Mucosa of descending colon (tissue), 3 donors: Measurements from ENCODE around the gene AEBP2. TPM values are rescaled to one million over a fixed set of nuclear protein-coding genes. Genes with fewer than 3 reads are reported as not detected.
A peak's percentile ranks its signal among the peaks of the same experiment; 100 is the strongest.
"Not testable (repeated sequence)": the region's sequence is repeated elsewhere in the genome, so short reads cannot be mapped to it uniquely, and the experiment has no call there.

ENCODE experiments used
- ATAC-seq: fragments of 200-7000 bp; cut with Tn5 transposase; one replicate; pipeline ENCODE4 v1.9.1; 2020; ENCODE audit warnings: mild to moderate bottlenecking, moderate library complexity
- DNase-seq, 3 donors: peaks; one replicate each; pipeline ENCODE4 v3.0.0-alpha.2; 2020
- H3K36me3 ChIP-seq: fragments of 200-600 bp; one replicate; pipeline ENCODE4 v1.8.0; 2021; ENCODE audit warnings: low read depth, mild to moderate bottlenecking
- H3K4me1 ChIP-seq: fragments of 200-600 bp; one replicate; pipeline ENCODE4 v1.8.0; 2021; ENCODE audit warnings: low read depth, mild to moderate bottlenecking
- H3K4me3 ChIP-seq: fragments of 200-600 bp; one replicate; pipeline ENCODE4 v1.8.0; 2021; ENCODE audit warnings: mild to moderate bottlenecking
- H3K9me3 ChIP-seq: fragments of 200-600 bp; one replicate; pipeline ENCODE4 v1.8.0; 2021; ENCODE audit warnings: mild to moderate bottlenecking
- intact Hi-C, 2 donors: fragments of 100-400 bp; cut with DNase I in 1 of 2; cut with micrococcal nuclease in 1 of 2; formaldehyde crosslinking; loops; one replicate each; pipeline versions ENCODE4 v1.11.0 to v1.11.1; 2022; cut with DNase I, micrococcal nuclease
- long read RNA-seq, 2 donors: library from polyadenylated mRNA; unstranded; transcript quantifications; one replicate each; pipeline ENCODE4 v2.0.0, GENCODE V29; 2019 to 2021
- total RNA-seq, 3 donors: library from RNA; stranded (reverse); fragmentation: NEBNext Ultra II Directional in 2 of 3; extraction: Animal tissue kit (Norgen Biotek cat#: 25700) in 2 of 3; gene quantifications; one replicate each; pipeline versions ENCODE4 v1.2.1 to v1.2.4, GENCODE V29; 2021 to 2023
- TF ChIP-seq, protein P1 (sequence below): fragments of 200-600 bp; IDR thresholded peaks from one replicate; pipeline ENCODE4 v1.8.0; 2022; ENCODE audit warnings: antibody characterized with exemption, mild to moderate bottlenecking
- donor health status: DM: no; HTN: no; CAD: no; lungs with moderate emphysema.
- donor health status: DM: no; HTN: no; CAD: no.
- donor health status: DM: no; HTN: yes; CAD: no.

Gene AEBP2
- 10 to 100 TPM; 24.4 to 57.2 (median 27.7) TPM for total RNA-seq
- long read RNA-seq, donor 1, full-length matches to known transcripts, result 21 of 36 reads
- long read RNA-seq, donor 1, partial matches to known transcripts, result 1 of 36 reads
- long read RNA-seq, donor 1, other reads (novel, unspliced or antisense), result 14 of 36 reads
- long read RNA-seq, donor 2, partial matches to known transcripts, result 0 of 2 reads
- long read RNA-seq, donor 2, other reads (novel, unspliced or antisense), result 2 of 2 reads

DNA sequence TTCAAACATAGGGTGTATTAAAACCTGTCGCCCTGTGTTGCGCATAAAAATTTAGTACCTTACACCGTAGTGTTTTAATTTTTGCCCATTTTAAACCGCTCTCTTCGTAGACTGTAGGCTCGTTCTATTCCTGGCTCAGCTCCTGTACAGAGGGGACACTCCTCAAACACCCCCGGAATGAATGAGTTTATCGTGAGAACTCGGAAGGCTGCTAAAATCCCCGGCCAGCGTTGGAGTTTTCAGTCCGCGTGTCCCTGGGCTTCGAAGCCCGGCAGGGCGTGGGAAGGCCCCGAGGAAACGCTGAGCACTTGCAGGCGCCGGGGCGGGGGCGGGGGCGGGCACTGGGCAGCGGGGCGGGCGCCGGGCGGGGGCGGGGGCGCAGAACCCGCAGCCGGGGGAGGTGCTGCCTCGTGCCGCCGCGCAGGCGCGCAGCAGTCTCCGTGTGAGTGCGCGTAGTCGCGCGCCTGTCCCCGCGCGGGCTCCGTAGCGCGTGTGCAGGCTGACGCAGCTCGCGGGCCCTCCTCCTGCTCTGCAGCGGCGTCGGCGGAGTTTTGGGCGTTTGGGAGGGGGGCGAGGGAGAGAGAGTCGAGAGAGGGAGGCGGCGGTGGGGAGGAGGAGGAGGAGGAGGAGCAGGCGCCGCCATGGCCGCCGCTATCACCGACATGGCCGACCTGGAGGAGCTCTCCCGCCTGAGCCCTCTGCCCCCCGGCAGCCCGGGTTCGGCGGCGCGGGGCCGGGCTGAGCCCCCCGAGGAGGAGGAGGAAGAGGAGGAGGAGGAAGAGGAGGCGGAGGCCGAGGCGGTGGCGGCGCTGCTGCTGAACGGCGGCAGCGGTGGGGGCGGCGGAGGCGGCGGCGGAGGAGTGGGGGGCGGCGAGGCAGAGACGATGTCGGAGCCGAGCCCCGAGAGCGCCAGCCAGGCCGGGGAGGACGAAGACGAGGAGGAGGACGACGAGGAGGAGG lies at the start of gene AEBP2:
TSS of gene AEBP2 (plus strand) at position 434 of the 960 bp plus-strand sequence. CDS start at position 642, 208 bp downstream.
- ATAC-seq, result peak; percentile 96
- Histone ChIP-seq H3K4me1 (peaks cover 10% of the 10 kb centered on the region), H3K9me3 (no peaks in the 10 kb centered on the region), H3K4me3 (peak within 1 kb of the TSS; percentile 98), H3K36me3 (no peaks in the 10 kb centered on the region)
- TF ChIP-seq, protein P1, sequence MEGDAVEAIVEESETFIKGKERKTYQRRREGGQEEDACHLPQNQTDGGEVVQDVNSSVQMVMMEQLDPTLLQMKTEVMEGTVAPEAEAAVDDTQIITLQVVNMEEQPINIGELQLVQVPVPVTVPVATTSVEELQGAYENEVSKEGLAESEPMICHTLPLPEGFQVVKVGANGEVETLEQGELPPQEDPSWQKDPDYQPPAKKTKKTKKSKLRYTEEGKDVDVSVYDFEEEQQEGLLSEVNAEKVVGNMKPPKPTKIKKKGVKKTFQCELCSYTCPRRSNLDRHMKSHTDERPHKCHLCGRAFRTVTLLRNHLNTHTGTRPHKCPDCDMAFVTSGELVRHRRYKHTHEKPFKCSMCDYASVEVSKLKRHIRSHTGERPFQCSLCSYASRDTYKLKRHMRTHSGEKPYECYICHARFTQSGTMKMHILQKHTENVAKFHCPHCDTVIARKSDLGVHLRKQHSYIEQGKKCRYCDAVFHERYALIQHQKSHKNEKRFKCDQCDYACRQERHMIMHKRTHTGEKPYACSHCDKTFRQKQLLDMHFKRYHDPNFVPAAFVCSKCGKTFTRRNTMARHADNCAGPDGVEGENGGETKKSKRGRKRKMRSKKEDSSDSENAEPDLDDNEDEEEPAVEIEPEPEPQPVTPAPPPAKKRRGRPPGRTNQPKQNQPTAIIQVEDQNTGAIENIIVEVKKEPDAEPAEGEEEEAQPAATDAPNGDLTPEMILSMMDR, result no peak
- intact Hi-C loops, result no loop called here
- peak; percentile 86 to 95 (median 93) for DNase-seq

GRCh38 chr12:19390051-19390598 lies 49.2 kb upstream of the AEBP2 start:
- H3K9me3 ChIP-seq, result no peaks in the 10 kb centered on the region
- ATAC-seq (no peak), DNase-seq (no peak)
- H3K36me3 ChIP-seq, result no peaks in the 10 kb centered on the region
- no peak overlapping the region for H3K4me3 ChIP-seq
- no peaks in the 10 kb centered on the region for H3K4me1 ChIP-seq
- TF ChIP-seq, protein P1, result no peak
- intact Hi-C loops, result no loop called here

DNA sequence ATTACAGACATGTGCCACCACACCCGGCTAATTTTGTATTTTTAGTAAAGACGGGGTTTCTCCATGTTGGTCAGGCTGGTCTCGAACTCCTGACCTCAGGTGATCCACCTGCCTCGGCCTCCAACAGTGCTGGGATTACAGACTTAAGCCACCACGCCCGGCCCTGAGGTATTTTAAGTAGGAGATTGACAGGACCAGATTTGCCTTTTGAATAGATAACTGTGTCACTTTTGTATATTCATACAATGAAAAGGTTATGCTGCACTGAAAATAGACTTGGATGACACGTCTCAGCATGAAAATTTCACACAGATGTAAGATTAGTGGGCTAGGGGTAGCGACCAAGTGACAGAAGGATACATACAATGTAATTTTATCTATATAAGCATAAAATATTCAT lies 46.6 kb upstream of the AEBP2 start:
- H3K36me3 ChIP-seq, H3K9me3 ChIP-seq, H3K4me1 ChIP-seq, H3K4me3 ChIP-seq, ATAC-seq, DNase-seq, intact Hi-C loops: not testable (repeated sequence)

DNA sequence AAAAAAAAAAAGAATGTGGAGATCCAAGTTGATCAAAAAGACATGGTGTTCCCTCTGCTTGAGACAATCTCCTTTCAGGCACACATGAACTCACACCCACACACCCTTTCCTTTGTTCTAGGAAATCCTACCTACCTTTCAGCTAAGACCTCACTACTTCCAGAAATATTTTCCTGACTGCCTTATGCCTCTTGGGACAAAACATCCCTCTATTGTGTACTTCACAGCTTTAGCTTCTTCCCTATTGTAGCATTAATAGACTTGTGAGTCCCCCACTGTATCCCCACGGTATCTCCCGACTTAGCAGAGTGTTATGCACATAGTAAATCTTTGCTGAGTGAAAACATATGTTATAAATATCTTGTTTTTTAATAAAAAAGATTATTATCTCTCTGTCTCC lies 44.9 kb upstream of the AEBP2 start:
- no peak overlapping the region for H3K4me3 ChIP-seq
- TF ChIP-seq, protein P1, result no peak
- intact Hi-C loops, result no loop called here
- ATAC-seq (no peak), DNase-seq (no peak)
- H3K4me1 ChIP-seq, result no peaks in the 10 kb centered on the region
- H3K36me3 ChIP-seq, result no peaks in the 10 kb centered on the region
- H3K9me3 ChIP-seq, result no peaks in the 10 kb centered on the region

DNA sequence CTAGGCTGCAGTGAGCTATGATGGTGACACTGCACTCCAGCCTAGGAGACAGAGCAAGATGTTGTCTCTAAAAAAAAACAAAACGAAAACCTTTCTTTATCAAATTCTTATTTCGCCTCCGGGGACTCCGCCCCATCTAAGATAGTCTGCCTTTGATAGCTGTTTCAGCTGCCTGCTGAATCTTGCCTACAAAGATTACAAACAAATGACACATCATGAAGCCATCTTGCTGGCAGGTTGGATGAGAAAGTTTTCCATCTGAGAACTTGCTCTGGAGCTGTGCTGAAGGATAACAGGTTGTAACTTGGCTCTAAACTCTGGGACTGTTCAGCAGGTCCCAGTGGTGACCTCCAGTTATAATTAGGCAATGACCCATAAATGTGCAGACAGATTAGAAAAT lies 41.8 kb upstream of the AEBP2 start:
- Histone ChIP-seq H3K4me1 (no peaks in the 10 kb centered on the region), H3K4me3 (no peak overlapping the region), H3K9me3 (no peaks in the 10 kb centered on the region), H3K36me3 (no peaks in the 10 kb centered on the region)
- TF ChIP-seq, protein P1, result no peak
- intact Hi-C loops, result no loop called here
- DNase-seq (no peak), ATAC-seq (no peak)
